Measurements from ENCODE around the gene BCL11B.

BCL11B gene

GRCh38 chr14:99249389-99249788, 22.6 kb downstream of the BCL11B start:
- no peak for DNase-seq (ENCODE audit: low read depth)
- TF ChIP-seq CTCF (IDR thresholded peaks at IDR 0.05; ENCODE audit: low read length, missing control alignments): no peak

GRCh38 chr14:99248761-99249171, 23.2 kb downstream of the BCL11B start:
- DNase-seq (ENCODE audit: low read depth): no peak
- TF ChIP-seq CTCF (IDR thresholded peaks at IDR 0.05; ENCODE audit: low read length, missing control alignments): no peak
- no peak overlapping the region for H3K4me3 ChIP-seq (replicated peaks; ENCODE audit: low read depth, low read length)

More at GRCh38 chr14:99249389-99249788, 22.6 kb downstream of the BCL11B start:
- H3K4me3 ChIP-seq (replicated peaks; ENCODE audit: low read depth, low read length): no peak overlapping the region

- no peak for TF ChIP-seq CTCF (IDR thresholded peaks at IDR 0.05; ENCODE audit: low read length, missing control alignments)
- DNase-seq (ENCODE audit: low read depth): no peak
- H3K4me3 ChIP-seq (replicated peaks; ENCODE audit: low read depth, low read length): no peak overlapping the region
Measured at GRCh38 chr14:99247772-99248171, 24.2 kb downstream of the BCL11B start.

- H3K4me3 ChIP-seq (replicated peaks; ENCODE audit: low read depth, low read length): no peak overlapping the region
- DNase-seq (ENCODE audit: low read depth): no peak
- no peak for TF ChIP-seq CTCF (IDR thresholded peaks at IDR 0.05; ENCODE audit: low read length, missing control alignments)
Measured at GRCh38 chr14:99247101-99247729, 24.8 kb downstream of the BCL11B start.

GRCh38 chr14:99246536-99247097, 25.4 kb downstream of the BCL11B start:
- no peak for DNase-seq (ENCODE audit: low read depth)
- TF ChIP-seq CTCF (IDR thresholded peaks at IDR 0.05; ENCODE audit: low read length, missing control alignments): no peak
- no peak overlapping the region for H3K4me3 ChIP-seq (replicated peaks; ENCODE audit: low read depth, low read length)

GRCh38 chr14:99245564-99246511, 26.2 kb downstream of the BCL11B start:
- no peak for TF ChIP-seq CTCF (IDR thresholded peaks at IDR 0.05; ENCODE audit: low read length, missing control alignments)
- no peak for DNase-seq (ENCODE audit: low read depth)
- no peak overlapping the region for H3K4me3 ChIP-seq (replicated peaks; ENCODE audit: low read depth, low read length)
